ENCODE measurements around the gene AIFM2. TPM values are rescaled to one million over a fixed set of nuclear protein-coding genes. Genes with fewer than 3 reads are reported as not detected.

AIFM2 gene
- total and polyA plus RNA-seq, 2 donors (not counting 3 experiments of a cell fraction or from before 2014, with no cell fraction given), result 6.9 to 8.7 TPM

GRCh38 chr10:70155255-70155838 is 22.7 kb upstream of the AIFM2 start:
- H3K4me3 ChIP-seq (replicated peaks in 1 of 3; ENCODE audit: insufficient read depth in 1 of 3, low read depth in 1 of 3, low read length in 3 of 3), result no peak overlapping the region
- ChIA-PET CTCF (interaction anchor here (1.7 kb wide), 1 partner anchor 9 kb away, joined by 7 read pairs; the partner anchor contains the start of gene TYSND1), POLR2A (interaction anchor here (1.5 kb wide), 1 partner anchor 15 kb away, joined by 4 read pairs; the partner anchor contains the start of gene SAR1A)
- no peaks in the 10 kb centered on the region for H3K4me1 ChIP-seq (ENCODE audit: control insufficient read depth, extremely low read depth, insufficient read depth, low read length)
- DNase-seq (ENCODE audit: low read depth, low spot score) (no peak), FAIRE-seq (no peak)
- no peak overlapping the region for H3K27ac ChIP-seq (ENCODE audit: insufficient read depth, low read depth, low read length)
- no peaks in the 10 kb centered on the region for H3K27me3 ChIP-seq (ENCODE audit: control insufficient read depth in 2 of 2, insufficient read depth in 2 of 2, low read length in 2 of 2)
- H3K79me2 ChIP-seq (ENCODE audit: control insufficient read depth, insufficient read depth, low read length), result peaks cover 8% of the 10 kb centered on the region
- peaks cover 23 to 44% of the 10 kb centered on the region in 2 experiments for H3K36me3 ChIP-seq (ENCODE audit: control insufficient read depth in 2 of 2, extremely low read depth in 1 of 2, insufficient read depth in 2 of 2, low read length in 2 of 2)
- no peaks in the 10 kb centered on the region for H3K9me1 ChIP-seq (replicated peaks; ENCODE audit: control insufficient read depth, extremely low read depth, insufficient read depth, low read length)
- no peaks in the 10 kb centered on the region for H3K9me3 ChIP-seq (replicated peaks; ENCODE audit: control insufficient read depth, insufficient read depth, low read length)
- TF ChIP-seq MAX (IDR thresholded peaks at IDR 0.05; ENCODE audit: insufficient read depth, insufficient read length) (no peak), POLR2AphosphoS5 (IDR thresholded peaks at IDR 0.05; ENCODE audit: insufficient read depth, low read depth, low read length) (no peak), CTCF (IDR thresholded peaks at IDR 0.05; ENCODE audit: extremely low read depth in 1 of 2, insufficient read depth in 1 of 2, low read depth in 1 of 2, low read length in 2 of 2) (no peak), FOS (IDR thresholded peaks at IDR 0.05; ENCODE audit: borderline replicate concordance, insufficient read depth, low read length) (no peak), EZH2 (IDR thresholded peaks at IDR 0.05; ENCODE audit: borderline replicate concordance, low read depth, low read length, severe bottlenecking) (no peak), GATA2 (IDR thresholded peaks at IDR 0.05; ENCODE audit: insufficient read depth, insufficient read length, low read depth, low read length) (no peak), JUN (IDR thresholded peaks at IDR 0.05; ENCODE audit: borderline replicate concordance, insufficient read depth, insufficient read length, low read depth) (no peak), POLR2A (IDR thresholded peaks at IDR 0.05; ENCODE audit: low read depth, low read length) (no peak), MYC (IDR thresholded peaks at IDR 0.05; ENCODE audit: low read depth, low read length) (no peak)
- no peak overlapping the region for H2AFZ ChIP-seq (ENCODE audit: low read depth, low read length)
- intact Hi-C loops (cut with micrococcal nuclease), result no loop called here
- dilution Hi-C loops (cut with MboI; ENCODE audit: extremely low pct_ligation_motif_present, low sequenced_read_pairs), result no loop called here
- no peak overlapping the region for H3K4me2 ChIP-seq (ENCODE audit: insufficient read depth, low read length)
- no peak overlapping the region for H3K9ac ChIP-seq (replicated peaks; ENCODE audit: extremely low read depth, insufficient read depth, low read length)
- no TSS peak for BruUV-seq (replicated peaks)
- H4K20me1 ChIP-seq (replicated peaks; ENCODE audit: control insufficient read depth, extremely low read depth, insufficient read depth, low read length), result no peaks in the 10 kb centered on the region

Measured in endothelial cell of umbilical vein (primary cell).